G401 (cell line): ENCODE data around the gene ABCD4. TPM values are rescaled to one million over a fixed set of nuclear protein-coding genes. Genes with fewer than 3 reads are reported as not detected.
"Not testable (repeated sequence)": the region's sequence is repeated elsewhere in the genome, so short reads cannot be mapped to it uniquely, and the experiment has no call there.

ENCODE experiments used
- DNase-seq: peaks from one replicate; pipeline ENCODE4 v3.0.0-alpha.2; 2015; ENCODE audit warnings: low spot score
- in situ Hi-C: cut with HindIII; loops from 2 replicates; pipeline ENCODE4 v1.10.0; 2016; ENCODE audit warnings: low sequenced_read_pairs, mixed read lengths
- total RNA-seq: library from RNA; depleted of rRNA; stranded (reverse); fragments of >200 nt; shearing (Covaris generic); gene quantifications from 2 replicates; pipeline ENCODE4 v1.2.3, GENCODE V29; 2014

The ABCD4 gene
- total RNA-seq, 1 experiment from 2014 or later = 30.6 TPM

- no peak for DNase-seq
- in situ Hi-C loops = no loop called here
Measured at GRCh38 chr14:74309125-74310022, 6.6 kb upstream of the ABCD4 start.

GRCh38 chr14:74308695-74309094 is 6.0 kb upstream of the ABCD4 start:
- in situ Hi-C loops = no loop called here
- DNase-seq = no peak

- DNase-seq = peak; percentile 64
- in situ Hi-C loops = no loop called here
Measured at GRCh38 chr14:74302152-74302628, 544 bp downstream of the ABCD4 start.

GRCh38 chr14:74301594-74302151 is 1.1 kb downstream of the ABCD4 start:
- in situ Hi-C loops = no loop called here
- DNase-seq = no peak

GRCh38 chr14:74299061-74299545 is 3.6 kb downstream of the ABCD4 start:
- no peak for DNase-seq
- in situ Hi-C loops = loop anchor here (25.0 kb wide), 1 partner anchor 187 kb away; no protein-coding TSS in a partner anchor

GRCh38 chr14:74297986-74298385 is 4.7 kb downstream of the ABCD4 start:
- no peak for DNase-seq
- in situ Hi-C loops = loop anchor here (25.0 kb wide), 1 partner anchor 186 kb away; no protein-coding TSS in a partner anchor

GRCh38 chr14:74296037-74296467 is 6.7 kb downstream of the ABCD4 start:
- DNase-seq = no peak
- in situ Hi-C loops = loop anchor here (25.0 kb wide), 1 partner anchor 184 kb away; no protein-coding TSS in a partner anchor

GRCh38 chr14:74293606-74294005 is 9.1 kb downstream of the ABCD4 start:
- in situ Hi-C loops = loop anchor here (25.0 kb wide), 1 partner anchor 181 kb away; no protein-coding TSS in a partner anchor
- no peak for DNase-seq

- DNase-seq = no peak
- in situ Hi-C loops = loop anchor here (25.0 kb wide), 1 partner anchor 180 kb away; no protein-coding TSS in a partner anchor
Measured at GRCh38 chr14:74292061-74292460, 10.7 kb downstream of the ABCD4 start.

GRCh38 chr14:74290415-74290814 is 12.3 kb downstream of the ABCD4 start:
- in situ Hi-C loops = loop anchor here (25.0 kb wide), 1 partner anchor 178 kb away; no protein-coding TSS in a partner anchor
- no peak for DNase-seq

GRCh38 chr14:74289801-74290200 is 12.9 kb downstream of the ABCD4 start:
- no peak for DNase-seq
- in situ Hi-C loops = loop anchor here (25.0 kb wide), 1 partner anchor 178 kb away; no protein-coding TSS in a partner anchor

GRCh38 chr14:74286736-74287135 is 16.0 kb downstream of the ABCD4 start:
- in situ Hi-C loops = loop anchor here (25.0 kb wide), 1 partner anchor 174 kb away; no protein-coding TSS in a partner anchor

GRCh38 chr14:74281069-74281468 is 21.7 kb downstream of the ABCD4 start:
- DNase-seq = no peak
- in situ Hi-C loops = loop anchor here (25.0 kb wide), 1 partner anchor 169 kb away; no protein-coding TSS in a partner anchor

More at GRCh38 chr14:74286736-74287135, 16.0 kb downstream of the ABCD4 start:
- DNase-seq = no peak

GRCh38 chr14:74278080-74278479 is 24.7 kb downstream of the ABCD4 start:
- in situ Hi-C loops = loop anchor here (25.0 kb wide), 1 partner anchor 166 kb away; no protein-coding TSS in a partner anchor

GRCh38 chr14:74275241-74275841 is 27.4 kb downstream of the ABCD4 start:
- no peak for DNase-seq
- in situ Hi-C loops = loop anchor here (25.0 kb wide), 1 partner anchor 163 kb away; no protein-coding TSS in a partner anchor

More at GRCh38 chr14:74278080-74278479, 24.7 kb downstream of the ABCD4 start:
- no peak for DNase-seq

- in situ Hi-C loops = no loop called here
- no peak for DNase-seq
Measured at GRCh38 chr14:74271365-74271764, 31.4 kb downstream of the ABCD4 start.

- in situ Hi-C loops, DNase-seq: not testable (repeated sequence)
Measured at GRCh38 chr14:74270382-74271177, 32.2 kb downstream of the ABCD4 start.

- no peak for DNase-seq
- in situ Hi-C loops = no loop called here
Measured at GRCh38 chr14:74267588-74267987, 35.1 kb downstream of the ABCD4 start.
